Activated naive CD4-positive, alpha-beta T cell treated with anti-CD3 and anti-CD28 coated beads for 36 hours (primary cell): ENCODE measurements around the gene PYGM. TPM values are rescaled to one million over a fixed set of nuclear protein-coding genes. Genes with fewer than 3 reads are reported as not detected.

ENCODE experiments used
- CTCF ChIA-PET: fragments of 350-600 bp; sonication (Branson Sonifier 250); formaldehyde crosslinking; loops from one replicate; lab custom pipeline; 2021; ENCODE audit warnings: antibody characterized with exemption; lab: Charles Lee
- DNase-seq: peaks from one replicate; pipeline ENCODE4 v3.0.0-alpha.2; 2020
- H3K27ac Mint-ChIP-seq: one replicate; pipeline ENCODE4 v1.8.0; 2021; ENCODE audit warnings: mild to moderate bottlenecking, mixed read lengths
- H3K27me3 Mint-ChIP-seq: one replicate; pipeline ENCODE4 v1.8.0; 2021; ENCODE audit warnings: low read depth, mixed read lengths
- H3K36me3 Mint-ChIP-seq: one replicate; pipeline ENCODE4 v1.8.0; 2021; ENCODE audit warnings: low read depth, mixed read lengths
- H3K4me1 Mint-ChIP-seq: one replicate; pipeline ENCODE4 v1.8.0; 2021; ENCODE audit warnings: low read depth, mixed read lengths
- H3K4me3 Mint-ChIP-seq: one replicate; pipeline ENCODE4 v1.8.0; 2021; ENCODE audit warnings: mild to moderate bottlenecking, moderate library complexity, mixed read lengths
- H3K9me3 Mint-ChIP-seq: one replicate; pipeline ENCODE4 v1.8.0; 2021; ENCODE audit warnings: mixed read lengths
- intact Hi-C: fragments of 100-400 bp; cut with micrococcal nuclease; formaldehyde crosslinking; loops from one replicate; pipeline ENCODE4 v1.15.1; 2023
- total RNA-seq, 2 experiments: library from RNA; stranded (reverse); gene quantifications; one replicate each; pipeline ENCODE4 v1.2.3, GENCODE V29; 2021

Gene PYGM
- total RNA-seq, 2 experiments from 2014 or later, result 0.64 to 0.89 TPM

GRCh38 chr11:64697663-64698375 is 62.0 kb downstream of the PYGM start:
- Mint-ChIP-seq H3K4me3 (no peak overlapping the region), H3K4me1 (peaks cover 6% of the 10 kb centered on the region)
- no peak for DNase-seq

More at GRCh38 chr11:64697663-64698375, 62.0 kb downstream of the PYGM start:
- Mint-ChIP-seq H3K36me3 (no peaks in the 10 kb centered on the region), H3K27me3 (peaks cover 10% of the 10 kb centered on the region), H3K9me3 (no peaks in the 10 kb centered on the region), H3K27ac (no peak overlapping the region)
- intact Hi-C loops, result no loop called here
- CTCF ChIA-PET, result interaction anchor here (1.4 to 1.7 kb wide), 2 partner anchors 9 kb away, joined by 9 to 12 read pairs; no protein-coding TSS in a partner anchor

Other genes starting within 250 kb of the PYGM start
- under 1 TPM in 1 of 2 experiments, not detected in 1; 0.17 TPM for gene SLC22A11, start 204.0 kb downstream of the PYGM start, total RNA-seq
- not detected for gene SLC22A12, start 168.8 kb downstream of the PYGM start, total RNA-seq
- under 1 TPM; 0.24 to 0.35 TPM for gene NRXN2, start 36.8 kb downstream of the PYGM start, total RNA-seq
- gene RASGRP2, start 15.8 kb downstream of the PYGM start, total RNA-seq, result 1 to 10 TPM; 5.2 to 5.6 TPM
- 100 to 1,000 TPM; 303 to 320 TPM for gene SF1, start 18.6 kb upstream of the PYGM start, total RNA-seq
- 10 to 100 TPM; 69.5 to 73.9 TPM for gene MAP4K2, start 43.2 kb upstream of the PYGM start, total RNA-seq
- 10 to 100 TPM; 23.9 TPM for gene MEN1, start 50.6 kb upstream of the PYGM start, total RNA-seq
- gene CDC42BPG, start 84.7 kb upstream of the PYGM start, total RNA-seq, result under 1 TPM; 0.32 to 0.41 TPM
- gene EHD1, start 118.6 kb upstream of the PYGM start, total RNA-seq, result 100 to 1,000 TPM; 124 to 132 TPM
- 10 to 100 TPM; 15.1 to 16.3 TPM for gene ATG2A, start 157.2 kb upstream of the PYGM start, total RNA-seq
- gene PPP2R5B, start 164.7 kb upstream of the PYGM start, total RNA-seq, result 1 to 10 TPM; 3.3 to 4.6 TPM
- not detected for gene GPHA2, start 175.9 kb upstream of the PYGM start, total RNA-seq
- gene MAJIN, start 212.1 kb upstream of the PYGM start, total RNA-seq, result under 1 TPM; 0.29 to 0.37 TPM
- not detected for gene BATF2, start 237.0 kb upstream of the PYGM start, total RNA-seq